GM10266 (cell line): ENCODE measurements around the gene CDH13.

Experiments used
- DNase-seq: peaks from one replicate; pipeline ENCODE4 v3.0.0; 2012; ENCODE audit errors: extremely low spot score
- CTCF ChIP-seq: IDR thresholded peaks from 2 replicates; pipeline ENCODE4 v1.5.1; 2012; ENCODE audit warnings: mild to moderate bottlenecking, low read depth; ENCODE audit not compliant: control insufficient read depth, insufficient read depth; ENCODE audit errors: missing control alignments

CDH13 gene

DNA sequence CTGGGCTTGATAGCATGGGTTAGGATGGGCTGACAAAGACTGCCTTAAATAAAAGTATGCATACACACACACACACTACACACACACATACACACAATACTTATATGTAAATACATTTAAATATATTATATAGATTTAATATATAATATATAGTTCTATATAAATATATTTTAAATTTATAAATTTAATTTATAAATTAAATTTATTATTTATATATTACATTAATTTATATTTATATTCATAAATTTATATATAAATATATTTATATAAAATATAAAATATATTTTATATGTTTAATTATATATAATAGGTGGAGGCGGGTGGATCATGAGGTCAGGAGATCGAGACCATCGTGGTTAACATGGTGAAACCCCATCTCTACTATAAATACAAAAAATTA, 83.2 kb downstream of the CDH13 start:
- TF ChIP-seq CTCF: no peak
- DNase-seq: no peak

DNA sequence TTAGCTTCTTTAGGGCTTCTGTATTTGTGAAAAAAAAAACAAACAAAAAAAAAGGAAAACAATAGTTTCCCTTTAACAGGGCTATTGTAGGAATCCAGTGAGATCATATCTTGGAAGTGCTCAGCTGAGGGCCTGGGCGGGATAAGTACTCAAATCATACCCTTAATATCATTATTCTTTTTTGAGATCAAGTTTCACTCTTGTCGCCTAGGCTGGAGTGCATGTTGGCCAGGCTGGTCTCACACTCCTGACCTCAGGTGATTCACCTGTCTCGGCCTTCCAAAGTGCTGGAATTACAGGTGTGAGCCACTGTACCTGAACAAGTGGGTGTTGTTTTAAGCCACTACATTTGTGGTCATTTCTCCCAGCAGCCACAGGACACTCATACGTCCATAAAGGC, 87.0 kb downstream of the CDH13 start:
- no peak for TF ChIP-seq CTCF
- DNase-seq: no peak

DNA sequence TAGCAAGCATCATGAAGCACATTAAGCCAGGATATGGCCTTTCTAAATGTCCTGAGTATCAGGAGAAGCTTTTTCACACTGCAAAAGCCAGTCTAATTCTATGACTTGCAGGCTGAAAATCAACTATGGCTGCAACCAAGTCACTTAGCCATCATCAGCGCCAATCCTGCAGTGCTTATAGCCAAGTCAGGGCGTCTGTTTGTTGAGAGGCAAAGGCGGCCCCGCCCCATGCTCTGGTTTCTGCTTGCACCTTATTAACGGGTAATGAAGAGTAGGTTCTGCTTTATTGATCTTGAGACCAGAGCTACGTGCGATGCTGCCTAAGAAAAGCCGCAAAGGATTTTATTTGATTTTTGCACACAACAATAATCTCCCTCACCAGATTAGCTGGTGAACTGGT, 88.4 kb downstream of the CDH13 start:
- no peak for TF ChIP-seq CTCF
- no peak for DNase-seq

DNA sequence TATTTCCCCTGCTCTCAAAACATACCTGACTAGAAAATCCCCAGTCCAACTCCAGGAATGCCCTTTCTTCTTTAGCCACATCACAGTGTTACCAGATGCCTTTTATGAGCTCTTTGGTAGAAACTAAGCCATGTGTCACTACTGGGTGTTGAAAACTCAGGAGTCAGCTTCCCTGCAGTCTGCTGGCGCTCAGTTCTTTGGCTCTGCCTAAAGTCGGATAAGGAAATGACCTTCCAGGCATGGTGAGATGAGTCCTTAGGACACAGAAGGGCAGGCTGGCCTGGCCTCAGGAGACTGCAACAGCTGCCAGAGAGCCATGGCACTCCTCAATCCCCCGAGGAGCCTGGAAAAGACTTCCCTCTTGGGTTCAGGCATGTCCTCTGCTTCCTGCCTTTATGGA, 89.1 kb downstream of the CDH13 start:
- no peak for DNase-seq
- TF ChIP-seq CTCF: no peak

- DNase-seq: no peak
- no peak for TF ChIP-seq CTCF
Measured at GRCh38 chr16:82716361-82716855, 89.6 kb downstream of the CDH13 start.

DNA sequence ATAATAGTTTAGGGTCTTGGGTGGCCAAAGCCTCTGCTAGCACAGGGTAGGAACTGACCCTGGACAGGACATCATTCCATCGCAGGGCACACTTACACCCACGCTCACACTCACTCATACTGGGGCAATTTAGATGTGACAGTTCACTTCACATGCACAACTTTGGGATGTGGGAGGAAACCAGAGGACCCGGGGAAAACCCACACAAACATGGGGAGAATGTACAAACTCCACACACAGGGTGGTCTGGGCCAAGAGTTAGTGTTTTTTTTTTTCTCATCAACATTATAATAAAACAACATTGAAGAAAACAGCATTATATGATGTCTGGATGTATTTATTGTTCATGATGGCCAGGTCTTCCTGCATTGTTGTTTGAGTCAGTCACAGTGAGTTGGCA, 93.6 kb downstream of the CDH13 start:
- TF ChIP-seq CTCF: no peak
- DNase-seq: no peak

GRCh38 chr16:82726306-82726705, 99.5 kb downstream of the CDH13 start:
- DNase-seq: no peak
- TF ChIP-seq CTCF: no peak
